NT2/D1 (cell line): ENCODE measurements around the gene TMEM225B.
"Not testable (repeated sequence)": the region's sequence is repeated elsewhere in the genome, so short reads cannot be mapped to it uniquely, and the experiment has no call there.

Source experiments
- DNase-seq: peaks from one replicate; pipeline ENCODE4 v3.0.0-alpha.2; 2011; ENCODE audit warnings: low read depth, low spot score
- H3K27me3 ChIP-seq: 2 replicates; pipeline ENCODE4 v1.6.0; 2011; ENCODE audit warnings: mild to moderate bottlenecking; ENCODE audit not compliant: insufficient read length, insufficient read depth
- H3K36me3 ChIP-seq: 2 replicates; pipeline ENCODE4 v1.6.1; 2011; ENCODE audit warnings: mild to moderate bottlenecking, low read length, mixed read lengths; ENCODE audit not compliant: insufficient read depth, insufficient read length
- H3K4me1 ChIP-seq: 2 replicates; pipeline ENCODE4 v1.5.1; 2011; ENCODE audit not compliant: insufficient read depth, insufficient read length
- H3K4me3 ChIP-seq: 2 replicates; pipeline ENCODE4 v1.5.1; 2011; ENCODE audit warnings: low read depth; ENCODE audit not compliant: insufficient read length
- H3K9ac ChIP-seq: 2 replicates; pipeline ENCODE4 v1.6.0; 2011; ENCODE audit warnings: low read depth; ENCODE audit not compliant: insufficient read length
- H3K9me3 ChIP-seq: 2 replicates; pipeline ENCODE4 v1.5.1; 2011; ENCODE audit warnings: mild to moderate bottlenecking, low read length; ENCODE audit not compliant: insufficient read depth
- SUZ12 ChIP-seq: IDR thresholded peaks from 2 replicates; pipeline ENCODE4 v1.6.1; 2011; ENCODE audit not compliant: insufficient read length, insufficient read depth; ENCODE audit errors: extremely low read depth
- YY1 ChIP-seq: IDR thresholded peaks from 2 replicates; pipeline ENCODE4 v1.6.1; 2011; ENCODE audit not compliant: insufficient read length, insufficient read depth
- ZNF274 ChIP-seq: IDR thresholded peaks from 2 replicates; pipeline ENCODE4 v1.6.1; 2011; ENCODE audit warnings: mild to moderate bottlenecking, low read depth, low read length

The TMEM225B gene

DNA sequence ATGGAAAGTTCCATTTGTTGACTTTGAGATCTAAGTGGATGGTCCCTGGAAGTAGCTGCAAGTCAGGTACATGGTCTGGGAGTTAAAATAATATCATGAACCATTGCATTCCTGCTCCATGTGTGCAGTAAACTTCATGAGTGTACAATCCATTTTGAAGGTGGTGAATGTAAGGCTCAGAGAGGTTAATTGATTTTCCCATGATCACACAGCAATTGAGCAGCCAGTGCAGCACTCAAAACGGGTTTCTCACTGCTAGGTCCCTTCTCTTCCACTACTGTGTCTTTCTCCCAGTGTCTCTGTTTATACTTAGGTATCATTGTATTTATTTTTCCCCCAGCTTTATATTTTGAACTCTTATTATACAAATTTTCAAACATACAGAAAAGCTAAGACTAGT lies 28.6 kb downstream of the TMEM225B start:
- Histone ChIP-seq H3K9me3 (no peaks in the 10 kb centered on the region), H3K36me3 (peaks cover 92% of the 10 kb centered on the region), H3K27me3 (no peaks in the 10 kb centered on the region), H3K9ac (no peak overlapping the region), H3K4me1 (peaks cover 9% of the 10 kb centered on the region), H3K4me3 (no peak overlapping the region)
- no peak for TF ChIP-seq SUZ12
- TF ChIP-seq ZNF274 = no peak
- TF ChIP-seq YY1 = no peak
- DNase-seq = no peak

DNA sequence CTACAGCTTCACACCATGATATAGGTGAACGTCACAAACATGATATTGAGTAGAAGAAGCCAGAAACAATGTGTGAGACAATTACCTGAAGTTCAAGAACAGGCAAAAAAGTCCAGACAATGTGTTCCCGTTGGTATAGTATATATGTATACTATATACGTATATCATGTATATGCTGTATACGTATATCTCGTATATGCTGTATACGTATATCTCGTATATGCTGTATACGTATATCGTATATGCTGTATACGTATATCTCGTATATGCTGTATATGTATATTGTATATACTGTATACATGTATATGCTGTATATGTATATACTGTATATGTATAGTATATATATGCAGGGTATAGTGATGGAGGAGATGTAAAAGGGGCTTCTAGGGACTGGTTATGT lies 29.4 kb downstream of the TMEM225B start:
- no peaks in the 10 kb centered on the region for H3K9me3 ChIP-seq
- TF ChIP-seq SUZ12 = no peak
- no peak for TF ChIP-seq ZNF274
- TF ChIP-seq YY1 = no peak
- no peak overlapping the region for H3K4me3 ChIP-seq
- no peak for DNase-seq
- peaks cover 9% of the 10 kb centered on the region for H3K4me1 ChIP-seq
- H3K9ac ChIP-seq = no peak overlapping the region
- peaks cover 90% of the 10 kb centered on the region for H3K36me3 ChIP-seq
- H3K27me3 ChIP-seq = no peaks in the 10 kb centered on the region

GRCh38 chr7:99628471-99629465 lies 30.7 kb downstream of the TMEM225B start:
- H3K9ac ChIP-seq = peak overlapping the region; percentile 28
- no peak overlapping the region for H3K4me3 ChIP-seq
- no peak for TF ChIP-seq YY1
- TF ChIP-seq SUZ12 = no peak
- TF ChIP-seq ZNF274 = no peak
- peaks cover 9% of the 10 kb centered on the region for H3K4me1 ChIP-seq
- no peaks in the 10 kb centered on the region for H3K9me3 ChIP-seq
- H3K27me3 ChIP-seq = no peaks in the 10 kb centered on the region
- DNase-seq = no peak
- peaks cover 88% of the 10 kb centered on the region for H3K36me3 ChIP-seq

GRCh38 chr7:99629643-99630042 lies 31.6 kb downstream of the TMEM225B start:
- Histone ChIP-seq H3K36me3 (peaks cover 82% of the 10 kb centered on the region), H3K4me3 (no peak overlapping the region), H3K9me3 (no peaks in the 10 kb centered on the region), H3K27me3 (no peaks in the 10 kb centered on the region), H3K9ac (no peak overlapping the region), H3K4me1 (peaks cover 9% of the 10 kb centered on the region)
- no peak for DNase-seq
- TF ChIP-seq SUZ12 = no peak
- no peak for TF ChIP-seq YY1
- TF ChIP-seq ZNF274 = no peak

DNA sequence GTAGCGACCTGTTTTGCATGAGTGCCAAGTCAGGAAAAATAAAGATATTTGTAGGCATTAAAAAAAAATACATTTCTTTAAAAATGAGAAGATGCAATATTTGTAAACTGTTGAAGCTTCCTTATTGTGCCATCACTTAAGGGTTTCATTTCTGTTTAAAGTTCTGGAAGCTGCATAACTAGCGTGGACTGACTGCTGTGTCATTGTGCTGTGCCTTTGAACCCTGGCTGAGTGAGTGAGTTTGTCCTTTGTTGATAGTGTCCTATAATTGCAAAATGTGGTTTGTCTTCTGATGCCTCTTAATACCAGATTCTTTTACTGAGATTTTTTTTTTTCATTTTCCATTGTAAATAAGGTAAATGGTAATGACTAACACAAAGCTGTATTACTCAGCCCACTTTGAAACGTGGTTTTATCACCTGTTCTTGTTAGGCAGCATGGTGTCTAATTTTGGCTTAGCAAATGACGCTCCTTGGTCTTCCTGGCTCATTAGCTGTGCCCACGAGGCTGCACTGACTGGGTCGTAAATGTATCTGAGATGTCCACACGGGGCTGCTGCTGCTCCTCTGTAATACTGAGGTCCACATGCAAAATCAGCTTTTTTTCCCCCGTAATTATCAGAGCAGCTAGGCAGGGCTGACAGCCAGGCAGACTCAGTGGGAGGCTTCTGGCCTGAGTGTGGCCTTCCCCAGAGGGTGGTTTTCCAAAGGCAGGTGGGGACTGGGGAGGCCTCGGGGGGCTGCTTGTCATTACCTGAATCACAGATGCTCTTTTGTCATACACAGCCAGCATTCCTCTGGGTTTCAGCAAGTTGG lies 33.4 kb downstream of the TMEM225B start:
- no peak overlapping the region for H3K4me3 ChIP-seq
- no peak overlapping the region for H3K9ac ChIP-seq
- no peaks in the 10 kb centered on the region for H3K9me3 ChIP-seq
- H3K4me1 ChIP-seq = peaks cover 9% of the 10 kb centered on the region
- no peaks in the 10 kb centered on the region for H3K27me3 ChIP-seq
- no peak for TF ChIP-seq SUZ12
- TF ChIP-seq YY1 = no peak
- TF ChIP-seq ZNF274 = no peak
- DNase-seq = peak; percentile 42
- peaks cover 63% of the 10 kb centered on the region for H3K36me3 ChIP-seq

DNA sequence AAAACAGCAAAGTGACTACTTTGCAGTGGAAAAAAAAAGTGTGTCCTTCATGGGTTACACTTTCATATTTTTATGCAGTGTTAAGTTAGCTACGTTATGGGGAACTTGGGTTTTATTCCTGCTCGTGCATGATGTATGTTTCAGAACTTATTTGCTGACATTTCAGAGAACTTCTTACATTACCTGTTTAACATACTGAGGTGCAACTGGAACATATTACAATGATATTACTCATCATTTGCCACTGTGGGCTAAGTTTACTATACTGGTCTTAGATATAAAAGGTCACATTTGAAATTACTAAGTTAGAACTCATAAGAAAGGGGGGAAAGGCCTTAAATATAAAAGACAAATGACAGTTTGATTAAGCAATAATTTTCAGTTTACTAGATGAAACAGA lies 39.3 kb downstream of the TMEM225B start:
- not testable (repeated sequence) for H3K4me3 ChIP-seq, H3K9me3 ChIP-seq

GRCh38 chr7:99638731-99639130 lies 40.7 kb downstream of the TMEM225B start:
- DNase-seq = no peak
- H3K36me3 ChIP-seq = peaks cover 7% of the 10 kb centered on the region

More for the DNA sequence above, 39.3 kb downstream of the TMEM225B start:
- H3K4me1 ChIP-seq, DNase-seq, H3K27me3 ChIP-seq, H3K9ac ChIP-seq: not testable (repeated sequence)
- H3K36me3 ChIP-seq = peaks cover 16% of the 10 kb centered on the region

More at GRCh38 chr7:99638731-99639130, 40.7 kb downstream of the TMEM225B start:
- Histone ChIP-seq H3K4me1 (no peaks in the 10 kb centered on the region), H3K9me3 (no peaks in the 10 kb centered on the region), H3K9ac (no peak overlapping the region), H3K27me3 (no peaks in the 10 kb centered on the region), H3K4me3 (no peak overlapping the region)
- TF ChIP-seq YY1 = no peak
- TF ChIP-seq SUZ12 = no peak
- no peak for TF ChIP-seq ZNF274
